Measurements from ENCODE around the gene KLHL3.

Gene KLHL3

GRCh38 chr5:137747848-137748247 is 12.0 kb upstream of the KLHL3 start:
- no peak for DNase-seq (ENCODE audit: low read depth, low spot score)

DNA sequence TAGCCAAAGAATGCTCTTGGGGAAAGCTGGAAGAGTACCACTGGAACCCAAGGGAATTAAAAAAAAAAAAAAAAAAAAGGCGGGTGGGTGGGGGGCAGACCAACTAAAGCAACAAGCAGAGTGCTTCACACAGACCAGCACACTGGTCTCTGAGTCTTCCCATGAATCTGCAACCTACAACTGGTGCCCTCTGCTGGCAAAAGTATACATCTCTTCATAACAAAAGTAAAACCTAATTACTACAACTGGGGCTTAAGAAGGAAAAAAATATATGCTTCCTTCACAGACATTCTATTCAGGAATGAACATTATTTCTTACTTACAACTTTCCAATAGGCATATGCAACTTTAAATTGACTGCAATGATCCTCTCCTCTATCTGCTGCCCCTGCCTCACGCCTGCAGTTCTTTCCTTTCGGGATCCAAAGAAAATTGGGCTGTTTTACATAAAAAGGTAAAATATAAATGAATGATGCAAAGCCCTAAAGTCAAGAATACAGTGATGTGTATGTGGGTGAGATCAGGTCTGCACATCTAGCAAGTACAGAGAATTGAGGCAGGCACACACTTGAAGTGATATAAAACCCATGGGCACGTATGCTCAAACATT is 7.2 kb upstream of the KLHL3 start:
- peak; percentile 84 for DNase-seq (ENCODE audit: low read depth, low spot score)

DNA sequence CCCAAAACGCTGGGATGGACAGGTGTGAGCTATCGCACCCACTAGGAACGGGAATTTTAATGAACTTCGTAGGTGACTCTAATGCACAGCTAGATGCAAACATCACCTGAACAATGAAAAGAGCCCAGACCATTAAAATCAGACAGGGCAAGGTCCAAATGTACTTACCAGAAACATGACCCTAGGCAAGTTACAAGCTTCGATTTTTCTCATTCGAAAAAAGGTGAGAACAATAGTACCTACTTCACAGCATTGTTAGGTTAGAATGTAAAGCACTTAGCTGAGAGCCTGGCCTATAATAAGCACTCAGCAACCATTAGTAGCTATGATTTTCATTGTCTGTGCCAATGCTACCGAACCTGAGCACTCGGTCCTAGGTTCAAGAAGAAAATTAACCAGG is 5.8 kb upstream of the KLHL3 start:
- no peak for DNase-seq (ENCODE audit: low read depth, low spot score)

GRCh38 chr5:137739737-137740136 is 3.8 kb upstream of the KLHL3 start:
- DNase-seq (ENCODE audit: low read depth, low spot score): no peak

DNA sequence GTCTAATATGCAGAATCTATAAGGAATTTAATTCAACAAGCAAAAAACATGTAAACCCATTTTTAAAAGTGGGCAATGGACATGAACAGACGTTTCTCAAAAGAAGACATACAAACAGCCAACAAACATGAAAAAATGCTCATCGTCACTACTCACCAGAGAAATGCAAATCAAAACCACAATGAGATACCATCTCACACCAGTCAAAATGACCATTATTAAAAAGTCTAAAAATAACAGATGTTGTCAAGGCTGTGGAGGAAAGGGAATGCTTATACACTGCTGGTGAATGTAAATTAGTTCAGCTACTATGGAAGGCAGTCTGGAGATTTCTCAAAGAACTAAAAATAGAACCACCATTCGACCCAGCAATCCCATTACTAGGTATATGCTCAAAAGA is 3.1 kb upstream of the KLHL3 start:
- peak; percentile 6 for DNase-seq (ENCODE audit: low read depth, low spot score)

GRCh38 chr5:137737349-137738131 is 1.7 kb upstream of the KLHL3 start:
- DNase-seq (ENCODE audit: low read depth, low spot score): peak; percentile 20

- no peak for DNase-seq (ENCODE audit: low read depth, low spot score)
These were observed 607 bp upstream of the KLHL3 start for GRCh38 chr5:137736496-137736895.

- peak; percentile 59 for DNase-seq (ENCODE audit: low read depth, low spot score)
These were observed 831 bp downstream of the KLHL3 start for GRCh38 chr5:137734962-137735554.

- peak; percentile 6 for DNase-seq (ENCODE audit: low read depth, low spot score)
These were observed 1.6 kb downstream of the KLHL3 start for GRCh38 chr5:137734331-137734730.

DNA sequence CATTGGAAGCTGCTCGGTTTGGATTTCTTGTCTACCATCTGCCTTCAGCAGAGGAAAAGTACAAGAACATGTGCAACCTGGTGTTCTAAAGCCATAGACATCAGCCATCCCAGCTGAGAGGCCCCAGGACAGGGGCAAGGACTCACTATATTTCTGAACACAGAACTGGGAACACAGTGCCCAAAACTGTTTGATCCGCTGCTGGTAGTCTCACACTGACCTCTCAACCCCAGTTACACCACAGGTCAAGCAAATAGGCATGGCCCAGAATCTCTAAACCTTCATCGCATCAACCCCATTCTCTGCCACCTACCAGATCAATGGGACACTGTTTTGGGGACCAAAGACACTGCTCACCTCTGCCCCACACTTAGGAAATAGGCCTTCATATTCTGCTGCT is 2.0 kb downstream of the KLHL3 start:
- DNase-seq (ENCODE audit: low read depth, low spot score): no peak

GRCh38 chr5:137733006-137733405 is 2.9 kb downstream of the KLHL3 start:
- DNase-seq (ENCODE audit: low read depth, low spot score): peak; percentile 25

- no peak for DNase-seq (ENCODE audit: low read depth, low spot score)
These were observed 4.7 kb downstream of the KLHL3 start for GRCh38 chr5:137731176-137731575.

DNA sequence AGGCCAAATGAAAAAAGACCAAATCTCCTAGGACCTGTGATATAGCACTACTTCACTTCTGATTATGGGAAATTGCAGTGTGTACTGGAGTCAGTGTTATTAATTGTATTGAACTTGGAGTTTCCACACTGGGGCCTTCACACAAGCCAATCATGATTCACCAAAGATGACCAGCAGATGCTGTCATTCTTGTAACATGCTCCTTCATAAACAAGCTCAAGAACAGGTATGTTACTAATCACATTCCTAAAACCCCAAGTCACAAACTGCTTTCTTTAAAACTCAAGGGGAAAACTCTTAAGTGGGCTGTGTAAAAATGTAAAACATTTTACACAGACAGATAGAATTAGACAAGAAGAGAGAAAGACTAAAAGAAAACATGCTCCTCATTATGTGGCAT is 5.6 kb downstream of the KLHL3 start:
- peak; percentile 53 for DNase-seq (ENCODE audit: low read depth, low spot score)

DNA sequence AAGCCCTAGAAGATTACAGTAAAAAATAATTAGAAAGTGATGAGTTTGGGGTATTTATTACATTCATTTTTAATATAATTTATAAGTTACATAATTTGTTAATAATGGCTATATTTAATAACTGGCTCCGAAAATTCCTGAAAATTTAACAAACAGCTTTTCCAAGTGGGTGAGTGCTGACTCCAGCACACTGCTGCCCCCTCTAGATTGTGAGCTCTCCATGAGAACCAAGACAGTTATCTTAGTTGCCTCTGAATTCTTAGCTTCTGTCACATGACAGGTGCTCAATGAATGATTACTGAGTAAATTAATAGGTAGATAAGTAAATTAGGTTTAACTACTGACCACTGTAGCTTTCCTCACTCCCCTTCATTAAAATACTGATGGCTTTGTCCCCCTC is 7.8 kb downstream of the KLHL3 start:
- DNase-seq (ENCODE audit: low read depth, low spot score): no peak

GRCh38 chr5:137727623-137728022 is 8.3 kb downstream of the KLHL3 start:
- DNase-seq (ENCODE audit: low read depth, low spot score): no peak

DNA sequence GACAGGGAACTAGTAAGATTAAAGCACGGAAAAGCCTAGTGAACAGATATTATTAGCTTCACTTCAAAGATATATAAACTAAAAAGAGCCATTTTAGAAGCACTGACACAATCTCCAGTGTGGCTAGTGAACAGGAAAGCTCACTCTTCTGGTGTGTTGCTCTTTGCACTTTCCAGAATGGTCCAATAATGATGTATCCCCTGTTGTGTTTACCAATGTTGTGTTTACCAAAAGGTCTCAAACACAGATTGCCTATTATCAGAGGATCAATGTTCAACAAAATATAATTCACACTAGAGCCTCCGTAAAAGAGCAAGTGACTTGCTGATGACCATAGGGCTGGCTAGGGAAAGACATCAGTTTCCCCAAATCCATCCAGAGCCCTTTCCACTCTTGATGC is 11.6 kb downstream of the KLHL3 start:
- no peak for DNase-seq (ENCODE audit: low read depth, low spot score)

DNA sequence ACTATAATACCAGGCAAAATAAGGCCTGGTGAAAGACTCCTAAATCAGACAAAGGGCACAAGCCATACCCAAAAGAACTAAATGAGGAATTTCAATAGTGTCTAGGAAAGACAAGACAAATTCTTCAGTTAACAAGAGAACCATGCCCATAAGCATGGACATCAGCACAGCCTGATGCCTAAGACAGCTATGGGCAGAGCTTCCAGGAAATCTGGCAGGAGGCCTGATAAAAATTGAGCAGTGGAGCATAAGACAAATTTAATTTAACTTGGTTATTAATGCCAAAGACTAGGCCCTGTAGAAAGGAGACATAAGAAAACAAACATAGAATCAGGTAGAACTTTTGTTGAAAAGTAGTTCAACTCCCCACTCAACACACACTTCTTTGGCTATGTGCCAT is 17.3 kb downstream of the KLHL3 start:
- no peak for DNase-seq (ENCODE audit: low read depth, low spot score)

DNA sequence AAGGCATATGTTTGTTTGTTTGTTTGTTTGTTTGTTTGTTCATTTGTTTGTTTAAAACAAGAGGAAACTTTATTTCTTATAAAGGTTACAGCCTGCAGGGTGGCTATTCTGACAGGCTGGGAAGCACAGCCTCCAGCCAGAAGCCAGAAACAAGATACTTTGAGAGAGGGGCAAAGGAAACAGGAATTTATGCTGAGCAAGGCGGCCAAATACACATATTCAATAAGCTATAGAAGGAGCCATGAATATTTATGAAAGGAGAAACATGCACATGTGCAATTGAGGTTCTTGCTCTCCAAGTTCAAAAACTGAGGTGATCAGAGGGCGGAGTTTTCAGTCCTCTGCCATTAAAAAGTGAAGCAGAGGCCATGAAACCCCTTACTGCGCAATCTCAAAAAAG is 19.6 kb downstream of the KLHL3 start:
- no peak for DNase-seq (ENCODE audit: low read depth, low spot score)

DNA sequence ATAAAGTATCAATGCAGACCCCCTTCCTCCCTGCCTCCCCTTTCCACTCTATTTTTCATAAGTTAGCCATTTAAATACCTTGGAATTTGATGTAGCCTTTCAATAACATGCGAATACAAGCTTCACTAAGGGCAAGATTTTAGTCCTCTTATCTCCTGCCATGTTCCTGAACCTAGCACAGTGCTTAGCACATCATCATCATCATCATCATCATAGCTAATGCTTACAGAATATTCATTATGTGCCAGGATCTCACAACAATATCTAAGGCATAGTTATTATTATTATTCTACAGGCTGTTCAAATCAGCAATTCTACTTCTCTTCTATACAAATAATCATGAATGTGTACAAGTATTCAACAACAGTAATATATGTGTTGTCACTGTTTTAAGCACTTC is 20.4 kb downstream of the KLHL3 start:
- DNase-seq (ENCODE audit: low read depth, low spot score): no peak

DNA sequence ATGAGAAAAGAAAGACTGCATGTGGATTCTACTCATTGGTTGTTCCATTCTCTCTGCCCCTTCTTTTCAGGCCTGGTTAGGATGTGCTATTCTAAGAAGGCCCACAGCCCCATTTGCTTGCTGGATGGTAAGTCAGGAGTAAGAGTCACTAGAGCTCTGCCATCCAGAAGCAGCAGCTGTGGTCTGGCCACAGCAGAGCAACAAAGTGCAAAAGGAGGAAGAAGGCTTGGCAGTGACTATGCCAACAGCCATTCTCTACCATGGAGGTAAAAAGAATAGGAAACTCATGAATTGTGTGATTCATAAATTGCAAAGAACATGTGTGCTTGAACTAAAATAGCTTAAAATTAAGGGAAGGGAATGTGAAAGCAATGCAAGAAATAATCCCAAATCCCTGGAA is 20.9 kb downstream of the KLHL3 start:
- DNase-seq (ENCODE audit: low read depth, low spot score): no peak

DNA sequence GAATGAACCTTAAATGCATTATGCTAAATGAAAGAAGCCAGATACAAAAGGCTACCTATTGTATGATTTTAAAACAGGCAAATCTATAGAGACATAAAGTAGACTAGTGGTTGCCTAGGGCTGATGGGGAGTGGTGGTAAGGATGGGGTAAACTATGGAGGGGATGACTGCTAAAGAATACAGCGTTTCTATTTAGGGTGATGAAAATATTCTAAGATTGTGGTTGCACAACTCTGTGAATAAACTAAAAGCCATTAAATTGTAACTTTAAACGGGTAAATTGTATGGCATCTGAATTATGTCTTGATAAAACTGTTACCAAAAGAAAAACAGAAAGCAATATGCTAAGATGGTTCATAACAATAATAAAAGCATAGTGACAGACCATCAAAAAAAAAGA is 21.4 kb downstream of the KLHL3 start:
- DNase-seq (ENCODE audit: low read depth, low spot score): no peak

- DNase-seq (ENCODE audit: low read depth, low spot score): no peak
These were observed 23.7 kb downstream of the KLHL3 start for GRCh38 chr5:137712139-137712667.

DNA sequence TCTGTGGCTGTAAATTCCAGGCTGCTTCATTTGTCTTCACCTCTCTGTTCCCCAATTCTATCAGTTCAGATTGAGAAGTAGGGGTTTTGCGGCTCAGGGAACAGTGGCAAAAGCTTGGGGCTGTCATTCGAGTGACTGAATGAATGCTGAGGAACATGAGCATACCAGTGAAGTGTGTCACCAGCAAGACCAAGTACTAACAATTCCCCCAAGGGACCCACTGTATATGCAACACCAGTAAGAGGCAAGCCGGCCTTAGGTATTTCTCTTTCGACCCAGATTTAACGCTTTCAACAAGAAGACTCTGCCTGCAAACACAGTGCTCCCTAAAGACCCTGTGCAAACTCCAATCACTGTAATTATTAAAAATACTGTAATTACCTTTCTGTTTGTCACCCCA is 25.8 kb downstream of the KLHL3 start:
- DNase-seq (ENCODE audit: low read depth, low spot score): no peak

All from astrocyte of the hippocampus (primary cell).